HS-5 (cell line): ENCODE measurements around the gene FCAMR.

Source experiments
- DNase-seq: peaks from one replicate; pipeline ENCODE4 v3.0.0-alpha.2; 2012; ENCODE audit warnings: low read depth

The FCAMR gene

DNA sequence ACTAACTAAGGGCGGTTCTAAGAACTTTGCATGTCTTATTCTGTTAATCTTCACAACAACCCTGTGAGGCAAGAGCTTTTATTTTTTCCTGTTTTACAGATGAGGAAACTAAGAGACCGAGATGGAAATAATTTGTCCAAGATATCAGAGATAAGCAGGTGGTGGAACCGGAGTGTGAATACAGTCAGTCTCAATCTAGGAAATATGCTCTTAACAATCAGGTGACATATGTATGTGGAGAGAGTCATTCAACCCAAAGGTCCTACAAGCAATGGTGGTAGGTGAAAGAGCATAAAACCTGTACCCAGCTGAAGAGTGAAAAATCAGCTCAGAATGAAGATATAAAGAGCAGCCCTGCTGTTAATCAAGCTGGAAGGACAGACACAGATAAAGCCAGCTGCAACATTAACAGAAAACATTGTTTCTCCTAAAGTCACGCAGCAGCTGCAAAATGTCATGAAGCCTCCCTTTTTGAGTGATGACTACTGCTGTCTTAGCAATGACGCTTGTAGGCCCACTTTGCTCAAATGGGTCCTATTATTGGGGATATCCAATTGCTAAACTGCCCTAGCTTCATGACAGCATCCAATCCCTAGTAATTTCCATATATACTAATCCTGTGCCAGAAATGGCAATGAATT is 30.5 kb upstream of the FCAMR start:
- DNase-seq, result no peak

DNA sequence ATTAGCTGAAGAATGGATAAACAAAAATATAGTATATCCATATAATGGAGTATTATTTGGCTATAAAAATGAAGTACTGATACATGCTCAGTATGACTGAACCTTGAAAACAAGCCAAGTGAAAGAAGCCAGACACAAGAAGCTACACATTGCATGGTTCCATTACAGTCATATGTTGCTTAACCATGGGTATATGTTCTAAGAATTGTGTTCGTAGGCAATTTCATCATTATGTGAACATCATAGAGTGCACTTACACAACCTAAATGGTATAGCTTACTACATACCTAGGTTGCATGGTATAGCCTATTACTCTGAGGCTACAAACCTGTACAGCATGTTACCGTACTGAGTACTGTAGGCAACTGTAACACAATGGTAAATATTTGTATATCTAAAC is 28.6 kb upstream of the FCAMR start:
- no peak for DNase-seq

DNA sequence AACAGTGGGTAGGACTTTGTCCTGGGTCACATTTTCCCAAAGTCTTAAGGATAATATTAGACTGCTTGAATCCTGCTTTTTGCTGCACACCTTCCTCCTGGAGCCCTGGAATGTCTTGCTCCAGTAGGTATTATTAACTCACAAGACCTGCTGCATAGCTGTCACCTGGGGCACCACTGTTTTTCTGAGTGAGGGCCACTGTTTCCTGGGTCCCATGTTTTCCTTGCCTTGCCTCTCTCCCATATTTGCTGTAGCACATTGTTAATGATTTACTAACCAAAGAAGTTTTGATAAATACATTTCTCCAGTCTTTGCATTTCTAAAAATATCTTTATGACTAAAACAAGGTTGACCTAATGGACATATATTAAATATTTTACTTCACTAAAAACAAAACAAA is 22.5 kb upstream of the FCAMR start:
- no peak for DNase-seq

DNA sequence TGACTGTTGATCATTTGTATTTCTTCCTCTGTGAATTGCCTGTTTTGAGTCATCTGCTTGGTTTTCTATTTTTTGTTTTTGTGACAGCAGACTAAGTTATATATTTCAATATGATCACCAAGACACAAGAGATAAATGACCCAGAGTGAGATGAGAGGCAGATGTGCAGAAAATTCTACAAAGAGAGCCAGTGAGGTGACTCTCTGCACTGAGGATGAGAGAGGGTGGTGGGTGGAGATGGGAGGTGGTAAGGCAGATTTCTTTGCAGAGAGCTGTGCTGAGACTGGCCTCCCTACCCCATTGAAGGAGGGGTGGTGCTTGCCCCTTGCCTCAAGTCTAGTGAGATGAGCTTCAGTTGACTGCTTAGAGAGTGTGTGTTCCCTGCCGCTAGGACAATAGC is 17.6 kb upstream of the FCAMR start:
- no peak for DNase-seq

DNA sequence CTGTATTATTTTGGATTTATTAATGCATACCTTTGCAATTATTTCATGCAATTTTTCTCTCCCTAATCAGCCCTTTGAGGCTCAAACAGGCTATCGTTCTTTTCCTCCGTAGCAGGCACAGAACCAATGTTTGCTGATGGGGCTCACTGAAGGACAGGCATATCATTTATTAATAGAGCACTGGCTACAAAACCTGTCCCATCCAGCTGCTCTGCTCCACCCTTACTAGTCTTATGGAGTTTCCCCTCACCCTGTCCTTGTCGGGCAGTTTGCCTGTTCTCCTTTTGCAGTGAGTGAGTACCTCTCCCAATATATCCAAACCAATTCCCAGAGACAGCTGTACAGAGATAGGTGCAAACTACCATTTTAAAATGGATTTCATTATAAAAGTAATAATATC is 16.6 kb upstream of the FCAMR start:
- no peak for DNase-seq

DNA sequence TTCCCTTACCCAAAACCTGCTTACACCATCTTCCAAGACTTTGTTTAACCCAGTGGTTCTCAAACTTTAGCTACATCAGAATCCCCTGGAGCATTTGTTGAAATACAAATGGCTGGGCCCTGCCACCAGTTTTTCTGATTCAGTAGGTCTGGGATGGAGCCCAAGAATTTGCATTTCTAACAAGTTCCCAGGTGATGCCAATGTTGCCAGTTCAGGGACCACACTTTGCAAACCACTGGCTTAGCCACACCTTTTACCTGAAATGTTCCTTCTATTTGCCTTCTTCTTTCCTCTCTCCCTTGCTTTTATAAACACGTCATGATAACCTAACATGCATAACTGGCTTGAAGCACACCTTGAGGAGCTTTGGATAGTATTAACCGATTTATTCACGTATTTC is 16.1 kb upstream of the FCAMR start:
- DNase-seq, result no peak

DNA sequence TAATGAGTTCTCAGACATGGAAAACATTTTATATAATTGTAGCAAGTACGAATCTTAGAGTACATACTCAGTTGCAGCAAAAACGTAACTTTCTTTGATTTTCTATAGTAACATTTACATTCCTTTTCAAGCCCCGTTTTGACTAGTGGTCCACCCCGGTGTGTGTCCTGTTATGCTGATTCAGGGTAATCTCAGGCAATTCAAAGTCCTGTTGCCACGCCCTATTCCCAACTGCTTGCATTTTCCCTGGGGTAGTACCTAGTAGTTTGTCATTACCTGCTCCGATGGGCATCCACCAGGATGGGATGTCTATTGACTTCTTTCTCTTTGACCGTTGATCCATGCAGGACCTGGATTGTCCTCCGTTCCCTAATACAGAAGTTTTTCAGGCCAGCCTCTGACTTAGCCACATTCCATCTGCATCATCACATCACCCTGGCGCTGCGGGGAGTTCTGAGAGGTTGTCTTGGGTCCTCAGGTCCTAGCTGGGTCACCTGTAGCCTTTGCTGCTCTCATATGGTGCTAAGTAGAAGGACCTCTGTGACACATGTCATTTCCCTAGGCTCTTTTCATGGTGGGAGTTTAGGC is 15.0 kb upstream of the FCAMR start:
- DNase-seq, result no peak

DNA sequence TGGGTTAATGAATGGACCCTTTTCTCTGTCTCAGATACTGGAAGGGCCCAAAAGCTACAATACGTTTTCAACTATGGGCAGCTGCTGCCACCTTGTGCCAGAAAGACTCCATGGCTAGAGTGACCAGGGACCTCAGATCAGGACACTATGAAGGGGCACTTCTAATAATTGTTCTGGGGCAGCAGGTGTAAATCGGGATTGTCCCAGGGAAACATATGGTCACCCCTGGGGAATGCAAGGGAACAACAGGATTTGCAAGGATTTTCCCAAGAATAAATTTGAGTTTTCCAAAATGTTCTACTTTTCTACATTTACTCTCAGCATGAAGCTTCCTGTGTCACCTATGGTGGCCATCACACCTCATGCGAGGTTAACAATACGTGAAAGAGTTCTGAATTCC is 12.0 kb upstream of the FCAMR start:
- no peak for DNase-seq

DNA sequence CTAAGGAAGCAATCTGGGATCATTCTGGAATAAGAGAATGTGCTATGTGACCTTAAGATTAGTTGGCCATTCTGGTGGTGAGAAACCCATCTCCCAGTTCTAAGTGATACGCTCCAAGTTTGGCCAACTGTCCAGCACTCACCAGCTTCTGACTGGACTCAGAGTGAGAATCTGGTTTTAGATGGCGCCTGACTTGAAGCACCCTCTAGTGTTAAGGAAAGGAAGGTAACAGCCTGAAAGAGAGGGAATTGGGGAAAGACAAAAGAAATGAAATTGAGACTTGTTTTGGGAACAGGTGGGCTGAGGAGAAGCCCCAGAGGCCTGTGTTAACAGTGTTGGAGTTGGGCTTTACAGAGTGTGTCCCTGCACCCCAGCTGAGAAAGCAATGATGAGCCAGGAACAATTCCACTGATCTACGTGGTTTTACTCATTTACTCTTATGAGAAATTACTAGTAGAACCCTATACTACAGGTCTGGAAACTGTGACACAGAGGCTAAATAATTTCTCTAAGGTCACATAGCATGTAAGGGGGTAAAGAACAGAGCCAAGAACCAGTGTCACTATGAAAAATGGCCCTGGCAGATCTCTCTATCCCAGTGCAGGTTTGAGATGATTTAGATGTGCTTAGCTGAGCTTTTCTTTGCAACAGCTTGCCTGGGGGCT is 9.3 kb upstream of the FCAMR start:
- peak; percentile 3 for DNase-seq

DNA sequence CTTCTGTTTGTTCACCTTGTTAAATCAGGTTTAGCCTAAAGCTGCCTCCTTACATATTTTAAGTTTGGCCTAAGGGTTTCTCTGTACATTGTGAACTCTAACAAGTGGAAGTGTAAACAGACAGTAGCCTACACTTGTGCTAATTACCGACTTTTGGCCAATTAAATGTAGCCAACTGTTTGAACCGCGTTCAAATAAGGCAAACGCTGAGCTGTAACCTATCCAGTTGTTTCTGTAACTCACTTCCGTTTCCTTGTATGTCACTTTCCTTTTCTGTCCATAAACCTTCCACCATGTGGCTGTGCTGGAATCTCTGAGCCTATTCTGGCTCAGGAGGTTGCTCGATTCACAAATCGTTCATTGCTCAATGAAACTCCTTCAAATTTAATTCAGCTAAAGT is 8.0 kb upstream of the FCAMR start:
- no peak for DNase-seq

DNA sequence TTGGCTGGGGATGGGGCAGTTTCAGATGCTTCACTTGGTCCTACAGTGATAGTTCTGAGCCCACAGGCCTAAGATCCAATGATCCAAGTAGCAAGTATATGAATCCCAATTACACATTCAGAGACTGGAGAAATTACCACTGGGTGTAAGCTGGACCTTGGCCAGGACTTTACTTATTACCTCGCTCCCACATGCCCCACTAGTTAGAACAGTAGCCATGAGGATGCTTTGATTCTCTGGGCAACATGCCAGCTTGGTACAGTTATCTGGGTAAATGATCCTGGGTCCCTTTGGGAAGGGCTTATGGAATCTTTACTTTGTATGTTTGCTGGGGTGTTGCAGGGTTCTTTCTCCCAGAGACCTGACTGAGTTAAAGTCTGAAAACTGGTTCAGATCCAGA is 5.0 kb upstream of the FCAMR start:
- DNase-seq, result no peak

DNA sequence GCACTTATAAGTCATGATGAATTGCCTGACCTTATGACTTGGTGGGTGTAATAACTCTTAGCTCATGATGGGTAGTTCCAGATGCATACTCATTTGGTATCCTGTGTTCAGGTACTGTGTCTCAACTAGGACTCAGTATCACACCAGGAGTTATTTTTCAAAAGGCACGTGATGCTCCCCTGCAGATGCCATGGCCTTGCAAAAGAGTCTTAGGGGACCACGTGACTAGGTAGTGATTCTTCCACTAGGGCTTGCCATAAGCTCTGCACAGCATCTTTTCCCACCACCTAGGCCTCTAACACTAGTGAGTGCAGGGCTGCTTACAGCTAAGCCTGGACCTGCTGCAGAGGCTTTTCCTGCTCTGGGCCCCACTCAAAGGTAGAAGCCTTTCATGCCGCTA is 3.9 kb upstream of the FCAMR start:
- no peak for DNase-seq

DNA sequence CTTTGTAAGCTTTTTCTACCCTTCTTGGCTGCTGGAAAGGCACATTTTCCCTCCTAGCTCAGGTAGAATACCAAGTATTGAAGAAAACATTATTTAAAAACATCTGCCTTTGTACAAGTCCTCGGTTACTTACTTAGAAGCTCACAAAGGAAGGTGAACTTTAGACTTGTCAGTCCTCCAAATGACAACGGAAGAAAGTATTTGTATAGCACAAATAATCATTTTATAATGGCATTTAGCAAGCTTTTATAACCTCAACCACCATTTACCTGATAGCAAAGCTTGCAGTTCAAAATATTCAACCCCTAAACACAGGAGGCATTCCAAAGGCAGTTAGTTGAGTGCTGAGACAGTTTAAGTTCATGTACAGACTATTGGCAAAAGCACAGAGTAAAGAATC is 2.5 kb upstream of the FCAMR start:
- DNase-seq, result no peak

DNA sequence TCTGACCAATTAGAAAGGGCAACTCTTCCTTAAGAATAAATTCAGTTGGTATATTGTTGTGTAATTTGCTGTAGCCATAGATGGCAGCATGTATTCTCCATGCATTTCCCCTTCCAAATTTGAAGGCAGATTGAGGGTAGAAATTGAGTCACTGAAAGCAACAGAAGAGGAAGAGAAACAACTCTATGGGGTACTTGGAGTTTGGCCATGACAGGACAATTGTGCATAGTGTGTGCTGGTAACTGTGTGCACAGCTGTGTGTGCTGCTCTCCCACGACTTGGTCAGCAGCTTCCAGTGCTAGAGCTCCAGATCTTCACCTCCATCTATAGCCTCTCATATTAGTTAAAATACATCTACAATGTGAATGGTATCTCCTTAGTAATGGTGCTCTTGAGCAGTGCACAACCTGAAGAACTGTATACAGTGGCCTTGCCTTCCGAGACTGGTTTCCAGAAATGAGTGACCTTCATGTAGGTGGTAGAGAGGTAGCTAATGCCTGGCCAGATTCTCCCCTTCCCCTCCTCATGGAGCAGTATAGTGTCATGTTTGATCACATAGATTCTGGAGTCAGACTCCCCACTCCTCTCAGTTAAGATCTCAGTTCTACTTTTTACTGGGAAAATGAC is 882 bp upstream of the FCAMR start:
- DNase-seq, result no peak

DNA sequence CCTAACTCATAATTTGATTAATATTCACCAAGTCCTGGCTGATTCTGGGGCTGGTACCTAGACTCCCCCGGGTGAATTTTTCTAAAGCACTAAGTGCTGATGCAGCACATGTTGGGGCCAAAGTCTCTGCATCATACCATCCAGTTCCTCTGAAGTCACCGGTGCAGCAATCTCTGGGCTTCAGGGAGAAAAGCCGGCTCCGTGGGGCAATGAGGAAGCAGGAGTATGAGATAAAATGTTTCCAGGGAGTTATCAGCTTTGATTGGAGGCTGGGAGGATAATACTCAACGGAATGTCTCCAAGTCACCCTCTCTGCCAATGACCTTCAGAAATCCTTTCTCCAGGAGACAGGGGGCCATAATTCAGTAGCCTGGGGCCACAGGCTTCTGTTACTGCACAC is 1.2 kb downstream of the FCAMR start:
- no peak for DNase-seq

DNA sequence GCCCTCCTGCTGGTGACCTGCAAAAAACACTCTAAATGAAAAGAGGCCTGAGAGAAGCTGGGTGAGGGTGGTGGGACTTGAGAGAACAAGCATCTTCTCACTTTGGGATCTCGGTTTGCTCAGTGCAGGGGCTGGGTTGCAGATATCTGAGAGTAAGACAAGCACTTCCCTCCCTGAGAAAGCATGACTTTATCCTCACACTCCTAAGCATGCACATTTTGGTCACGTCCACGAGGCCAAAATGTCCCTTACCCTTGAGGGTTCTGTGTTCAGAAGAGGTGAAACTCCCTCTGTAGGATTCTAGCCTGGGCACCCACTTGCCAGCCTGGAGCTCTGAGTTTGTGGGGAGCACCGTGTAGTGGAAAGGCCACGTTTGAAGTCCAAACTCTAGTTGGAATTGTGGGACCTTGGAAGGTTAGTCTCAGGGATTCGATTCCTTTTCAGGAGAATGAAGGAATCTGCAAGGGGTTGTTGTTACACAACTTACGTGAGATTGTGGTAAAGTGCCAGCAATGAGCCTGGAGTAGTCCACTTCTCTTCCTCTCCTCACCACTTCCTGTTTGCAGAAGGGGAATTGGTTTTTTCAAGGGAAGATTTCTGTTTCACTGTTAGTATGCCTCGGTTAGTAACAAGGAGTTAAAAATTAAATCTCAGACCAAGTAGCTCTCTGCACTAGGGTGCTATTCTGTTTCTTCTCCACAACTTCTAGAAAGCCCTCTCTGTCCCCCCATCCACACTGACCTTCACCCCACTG is 3.0 kb downstream of the FCAMR start:
- DNase-seq, result no peak

DNA sequence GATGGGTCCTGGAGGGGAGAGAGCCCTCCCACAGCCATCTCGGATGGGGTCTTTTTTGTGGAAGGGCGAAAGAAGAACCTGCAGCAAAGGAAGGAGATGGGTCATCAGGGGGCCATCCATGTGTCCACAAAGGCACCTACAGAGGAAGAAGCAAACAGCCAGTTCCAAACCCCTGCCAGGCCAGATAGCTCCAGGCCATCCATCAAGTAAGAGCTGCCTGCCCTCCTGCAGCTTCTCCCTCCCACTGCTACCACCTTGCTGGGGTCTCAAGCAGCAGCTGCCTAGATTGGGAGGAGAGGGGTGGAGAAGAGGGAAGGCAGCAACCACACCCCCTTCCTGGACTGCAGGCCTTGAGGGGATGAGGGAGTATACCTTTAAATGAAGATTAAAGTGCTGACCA is 4.5 kb downstream of the FCAMR start:
- no peak for DNase-seq

DNA sequence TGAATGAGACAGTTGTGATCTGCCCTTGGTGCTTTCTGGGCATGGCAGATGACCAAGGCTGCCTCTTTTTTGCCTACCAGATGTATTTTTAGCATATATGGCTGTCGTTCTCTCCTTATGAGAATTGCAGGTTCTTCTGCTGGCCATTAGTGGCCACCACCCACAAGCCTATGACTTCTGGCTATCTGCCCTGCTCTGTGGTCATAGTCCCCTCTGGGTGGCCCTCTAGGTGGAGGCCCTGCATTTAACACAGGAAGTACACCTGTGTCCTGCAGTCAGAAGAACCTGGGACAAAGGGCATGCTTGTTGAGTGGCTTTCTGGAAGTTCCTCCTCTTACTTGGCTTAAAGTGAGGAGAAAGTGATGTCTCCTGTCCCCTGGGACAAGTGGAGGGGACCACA is 6.5 kb downstream of the FCAMR start:
- DNase-seq, result no peak

DNA sequence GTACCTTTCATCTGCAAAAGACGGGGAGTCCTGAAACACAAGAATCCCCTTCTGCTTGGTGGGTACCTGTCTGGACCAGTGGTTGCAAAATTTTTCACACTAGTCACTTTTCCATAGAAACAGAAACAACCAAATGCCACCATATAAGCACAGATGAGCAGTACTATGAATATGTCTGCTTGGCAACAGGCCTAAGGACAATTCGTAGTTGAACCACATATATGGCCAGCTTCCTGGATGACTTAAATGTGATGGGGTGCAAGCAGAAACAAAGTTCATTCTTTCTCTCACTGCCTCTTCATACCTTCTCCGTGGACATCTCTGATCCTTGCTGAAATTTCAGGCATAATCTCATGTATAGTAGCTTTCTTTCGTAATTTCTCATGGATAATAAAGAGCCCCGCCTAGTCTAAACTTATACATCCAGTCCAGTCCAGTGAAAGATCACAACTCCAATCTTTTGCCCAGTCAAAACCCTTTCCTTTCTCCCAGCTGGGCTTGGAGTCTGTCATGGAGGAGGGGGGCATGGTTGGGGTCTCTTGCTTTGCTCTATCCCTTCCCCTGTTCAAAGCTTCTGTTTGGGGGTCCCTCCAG is 7.0 kb downstream of the FCAMR start:
- no peak for DNase-seq

DNA sequence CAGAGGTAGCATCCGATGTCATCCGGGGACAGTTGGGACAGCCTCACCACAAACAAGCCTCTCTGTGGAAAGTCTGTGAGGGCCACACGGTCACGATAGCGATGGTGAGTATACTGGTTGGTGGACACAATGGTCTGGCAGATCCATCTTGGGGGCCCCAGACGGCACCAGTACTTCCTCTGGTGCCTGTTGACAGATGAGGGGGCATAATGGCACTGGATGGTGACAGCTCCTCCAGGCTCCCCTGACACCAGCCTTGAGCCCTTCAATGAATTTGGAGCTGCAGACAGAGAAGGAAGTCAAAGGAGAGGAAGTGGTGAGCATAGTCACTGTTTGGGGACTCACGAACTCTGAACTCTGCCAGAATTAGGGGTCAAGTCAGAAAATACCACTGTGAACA is 8.0 kb downstream of the FCAMR start:
- DNase-seq, result no peak

DNA sequence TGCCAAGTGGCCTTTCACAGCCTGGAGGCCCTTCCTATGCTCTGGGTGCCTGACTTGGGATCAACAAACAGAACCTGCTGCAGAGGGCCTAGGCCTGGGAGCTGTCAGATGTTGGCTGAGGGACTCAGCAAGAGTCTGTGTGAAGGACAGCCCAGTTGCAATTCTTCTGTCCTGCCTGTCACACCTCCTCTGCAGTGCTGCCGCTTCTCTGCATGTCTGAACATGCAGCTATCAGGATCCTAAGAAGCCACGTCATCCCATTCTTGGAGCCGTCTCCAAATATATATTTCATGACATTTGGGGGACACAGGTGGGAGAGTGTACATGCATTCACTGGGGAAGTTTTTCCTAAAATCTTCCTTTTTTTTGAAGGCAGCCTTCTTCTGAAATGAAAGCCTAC is 8.6 kb downstream of the FCAMR start:
- no peak for DNase-seq

DNA sequence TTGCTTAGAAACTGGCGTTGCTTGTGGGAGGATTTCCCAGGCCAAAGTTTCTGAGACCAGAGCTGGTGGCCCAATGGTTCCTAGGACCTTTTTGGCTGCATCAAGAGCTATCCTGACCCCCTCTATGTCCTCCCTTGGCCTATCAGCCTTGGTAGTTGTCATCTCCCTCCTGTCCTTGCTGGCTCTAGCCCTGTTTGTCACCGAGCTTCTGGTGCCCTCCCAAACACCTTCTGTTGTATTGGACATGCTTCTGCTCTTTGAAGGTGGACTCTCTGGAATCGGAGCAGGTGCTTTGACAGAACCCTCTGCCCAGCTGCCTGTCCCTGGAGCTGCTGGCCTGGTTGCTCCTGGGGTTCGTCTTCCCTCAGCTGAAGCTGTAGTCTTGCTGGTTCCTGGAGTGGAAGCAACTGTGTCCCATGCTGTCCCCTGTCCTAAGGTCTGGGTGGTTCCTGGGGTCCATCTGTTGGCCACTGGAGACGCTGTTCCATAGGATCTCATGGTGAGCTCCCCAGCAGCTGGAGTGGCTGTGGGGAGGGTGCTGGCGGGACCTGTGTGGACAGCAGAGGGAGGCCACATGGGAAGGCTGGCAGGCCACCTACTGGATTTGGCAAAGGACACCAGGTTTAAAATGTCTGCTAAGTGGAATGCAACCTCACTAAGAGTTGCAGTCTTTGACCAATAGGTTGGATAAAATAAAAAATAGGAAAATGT is 9.4 kb downstream of the FCAMR start:
- DNase-seq, result no peak
